ENCODE results near the gene ALG12. TPM values are rescaled to one million over a fixed set of nuclear protein-coding genes. Genes with fewer than 3 reads are reported as not detected.
A peak's percentile ranks its signal among the peaks of the same experiment; 100 is the strongest.

ALG12 gene
- total and polyA plus RNA-seq, 2 of the 4 experiments (the other 2 are of a cell fraction), result 7.2 to 10.9 TPM

- no peak overlapping the region; the same call in 1 of the 2 replicates for H3K4me2 ChIP-seq (ENCODE audit: low read depth, low read length)
- H3K79me1 ChIP-seq (ENCODE audit: low read depth in 1 of 2, low read length in 2 of 2), result 0 out of 4 replicates have a peak, but pooled peaks cover 0 to 4% of the 10 kb centered on the region in 2 experiments
- intact Hi-C loops (cut with micrococcal nuclease), result no loop called here
- H3K36me3 ChIP-seq (ENCODE audit: control insufficient read depth, insufficient read depth, low read length), result no peaks in the 10 kb centered on the region
- H4K8ac ChIP-seq (ENCODE audit: low read depth in 2 of 2, low read length in 2 of 2), result peak overlapping the region; percentile 85 to 95
- peak overlapping the region; percentile 78 for H3K18ac ChIP-seq (ENCODE audit: low read depth, low read length)
- ChIA-PET POLR2A (ENCODE audit: unreplicated experiment) (no interaction called here), CTCF (interaction anchor here (0.8 kb wide), 1 partner anchor 79 kb away, joined by 4 read pairs; no protein-coding TSS in a partner anchor)
- H2AK9ac ChIP-seq (replicated peaks; ENCODE audit: low read depth, low read length, poor library complexity), result peak overlapping the region; percentile 100
- H3K27me3 ChIP-seq (ENCODE audit: control insufficient read depth, insufficient read depth, low read length), result no peaks in the 10 kb centered on the region
- 61% methylated on average over 16 of the region's 28 CpGs; no CpG with 5 or more reads in 1 of the 2 experiments for WGBS, 2 experiments (ENCODE audit: extremely low coverage in 2 of 2, insufficient read length in 1 of 2)
- H2BK5ac ChIP-seq (ENCODE audit: low read depth, low read length, poor library complexity, severe bottlenecking), result peak overlapping the region; percentile 95
- 0 out of 2 replicates have a peak overlapping the region, but pooled peaks have one; percentile 60 for H3K23ac ChIP-seq (ENCODE audit: low read depth, low read length)
- peak overlapping the region; percentile 29 for H3K9ac ChIP-seq (ENCODE audit: low read depth, low read length)
- peak overlapping the region; percentile 99 for H2BK20ac ChIP-seq (ENCODE audit: low read depth, low read length)
- no peak overlapping the region for H3K4me3 ChIP-seq (ENCODE audit: insufficient read depth, low read depth, low read length)
- in situ Hi-C loops (cut with MboI; ENCODE audit: low sequenced_read_pairs), result no loop called here
- H3K4me1 ChIP-seq (ENCODE audit: control insufficient read depth, insufficient read depth, low read length), result peaks cover 40% of the 10 kb centered on the region
- ATAC-seq (ENCODE audit: low read depth), result peak; percentile 35
- peak overlapping the region; percentile 100 for H2BK120ac ChIP-seq (ENCODE audit: low read depth, low read length)
- peak overlapping the region; percentile 94 for H4K5ac ChIP-seq (ENCODE audit: low read depth, low read length)
- no peak overlapping the region for H3K56ac ChIP-seq (ENCODE audit: extremely low read depth, insufficient read depth, low read length)
- H3K9me1 ChIP-seq (ENCODE audit: insufficient read depth, low read length), result peaks cover 23% of the 10 kb centered on the region
- peak; percentile 64 for DNase-seq
- H3K9me3 ChIP-seq (ENCODE audit: control insufficient read depth, insufficient read depth, low read length), result no peaks in the 10 kb centered on the region
- no peaks in the 10 kb centered on the region for H4K20me1 ChIP-seq (ENCODE audit: insufficient read depth, low read length)
- peak overlapping the region; percentile 100 for H3K4ac ChIP-seq (ENCODE audit: low read depth, low read length)
- peak overlapping the region; percentile 86 for H2AFZ ChIP-seq (replicated peaks; ENCODE audit: low read length, poor library complexity)
- H2AK5ac ChIP-seq (ENCODE audit: low read depth, low read length), result peak overlapping the region; percentile 98
- no TSS peak for BruUV-seq (replicated peaks)
- peak overlapping the region; percentile 90 for H3K14ac ChIP-seq (replicated peaks; ENCODE audit: low read depth, low read length)
- peak overlapping the region; percentile 89 for H3K27ac ChIP-seq (ENCODE audit: insufficient read depth, low read length)
- dilution Hi-C loops (cut with HindIII; ENCODE audit: low sequenced_read_pairs, unreplicated experiment), result no loop called here
- H4K91ac ChIP-seq (ENCODE audit: insufficient read depth, low read depth, low read length), result peak overlapping the region; percentile 100
- H2BK15ac ChIP-seq (ENCODE audit: low read depth, low read length), result peak overlapping the region; percentile 80; the same call in 2 of the 3 replicates
- no peak for TF ChIP-seq ELK1 (IDR thresholded peaks at IDR 0.05; ENCODE audit: borderline replicate concordance, low read depth, low read length)
- TF ChIP-seq RAD21 (IDR thresholded peaks at IDR 0.05; ENCODE audit: low read length), result no peak
- TF ChIP-seq RFX5 (IDR thresholded peaks at IDR 0.05; ENCODE audit: low read depth, low read length), result no peak
- TF ChIP-seq MAFK (IDR thresholded peaks at IDR 0.05; ENCODE audit: low read depth, low read length), result no peak
- TF ChIP-seq MXI1 (IDR thresholded peaks at IDR 0.05; ENCODE audit: borderline replicate concordance, low read depth, low read length), result no peak
- no peak; the same call in 1 of the 2 replicates for TF ChIP-seq MAZ (IDR thresholded peaks at IDR 0.05; ENCODE audit: borderline replicate concordance, low read depth, low read length)
- no peak for TF ChIP-seq CTCF (conservative IDR thresholded peaks at IDR 0.05; ENCODE audit: low read depth, low read length)
- TF ChIP-seq NFE2L2 (IDR thresholded peaks at IDR 0.05; ENCODE audit: low read depth, low read length), result no peak
- no peak for TF ChIP-seq SMC3 (IDR thresholded peaks at IDR 0.05; ENCODE audit: low read depth, low read length)
- no peak for TF ChIP-seq CHD1 (IDR thresholded peaks at IDR 0.05; ENCODE audit: low read depth, low read length)
- TF ChIP-seq POLR2A (IDR thresholded peaks at IDR 0.05; ENCODE audit: low read depth, low read length), result no peak
- TF ChIP-seq CEBPB (IDR thresholded peaks at IDR 0.05; ENCODE audit: low read depth, low read length), result no peak
- TF ChIP-seq FOS (IDR thresholded peaks at IDR 0.05; ENCODE audit: low read depth, low read length), result no peak
- no peak for TF ChIP-seq BHLHE40 (IDR thresholded peaks at IDR 0.05; ENCODE audit: low read depth, low read length)
- TF ChIP-seq USF2 (IDR thresholded peaks at IDR 0.05; ENCODE audit: low read depth, low read length), result no peak
Measured at GRCh38 chr22:49951000-49951677, 32.9 kb upstream of the ALG12 start.

Measured in IMR-90 (cell line).